ENCODE data around the gene LGR6. TPM values are rescaled to one million over a fixed set of nuclear protein-coding genes. Genes with fewer than 3 reads are reported as not detected.

The LGR6 gene
- total RNA-seq, 1 donor, result not detected

- no peak for TF ChIP-seq CTCF (IDR thresholded peaks at IDR 0.05; ENCODE audit: insufficient read depth, low read length)
- H3K4me3 ChIP-seq (ENCODE audit: low read depth, low read length), result no peak overlapping the region
- DNase-seq (ENCODE audit: low read depth), result peak; percentile 37
These were observed 44.0 kb upstream of the LGR6 start for GRCh38 chr1:202149566-202149965.

GRCh38 chr1:202150187-202150586, 43.4 kb upstream of the LGR6 start:
- no peak for TF ChIP-seq CTCF (IDR thresholded peaks at IDR 0.05; ENCODE audit: insufficient read depth, low read length)
- no peak for DNase-seq (ENCODE audit: low read depth)
- no peak overlapping the region for H3K4me3 ChIP-seq (ENCODE audit: low read depth, low read length)

GRCh38 chr1:202150602-202151001, 43.0 kb upstream of the LGR6 start:
- no peak for TF ChIP-seq CTCF (IDR thresholded peaks at IDR 0.05; ENCODE audit: insufficient read depth, low read length)
- DNase-seq (ENCODE audit: low read depth), result no peak
- no peak overlapping the region for H3K4me3 ChIP-seq (ENCODE audit: low read depth, low read length)

- TF ChIP-seq CTCF (IDR thresholded peaks at IDR 0.05; ENCODE audit: insufficient read depth, low read length), result no peak
- H3K4me3 ChIP-seq (ENCODE audit: low read depth, low read length), result no peak overlapping the region
- DNase-seq (ENCODE audit: low read depth), result no peak
These were observed 42.6 kb upstream of the LGR6 start for GRCh38 chr1:202151045-202151444.

GRCh38 chr1:202152399-202152798, 41.2 kb upstream of the LGR6 start:
- no peak for DNase-seq (ENCODE audit: low read depth)
- H3K4me3 ChIP-seq (ENCODE audit: low read depth, low read length), result no peak overlapping the region
- no peak for TF ChIP-seq CTCF (IDR thresholded peaks at IDR 0.05; ENCODE audit: insufficient read depth, low read length)

- H3K4me3 ChIP-seq (ENCODE audit: low read depth, low read length), result no peak overlapping the region
- no peak for DNase-seq (ENCODE audit: low read depth)
- no peak for TF ChIP-seq CTCF (IDR thresholded peaks at IDR 0.05; ENCODE audit: insufficient read depth, low read length)
These were observed 40.3 kb upstream of the LGR6 start for GRCh38 chr1:202153284-202153683.

GRCh38 chr1:202154148-202154765, 39.3 kb upstream of the LGR6 start:
- no peak for TF ChIP-seq CTCF (IDR thresholded peaks at IDR 0.05; ENCODE audit: insufficient read depth, low read length)
- H3K4me3 ChIP-seq (ENCODE audit: low read depth, low read length), result no peak overlapping the region
- no peak for DNase-seq (ENCODE audit: low read depth)

Data from fibroblast of the aortic adventitia (primary cell).